Vagina (tissue), 2 donors: ENCODE measurements around the gene MRPL53. TPM values are rescaled to one million over a fixed set of nuclear protein-coding genes. Genes with fewer than 3 reads are reported as not detected.
A peak's percentile ranks its signal among the peaks of the same experiment; 100 is the strongest.

Source experiments
- DNase-seq, 2 donors: peaks; one replicate each; pipeline ENCODE4 v3.0.0-alpha.2; 2017; ENCODE audit errors: extremely low spot score in 2 of 2
- H3K27ac ChIP-seq: fragments of 200-600 bp; sonication (generic); one replicate; pipeline ENCODE4 v1.5.1; 2019
- H3K27me3 ChIP-seq: fragments of 200-600 bp; sonication (generic); one replicate; pipeline ENCODE4 v1.5.1; 2019
- H3K36me3 ChIP-seq, 2 donors: fragments of 200-600 bp; sonication (generic); one replicate each; pipeline ENCODE4 v1.5.1; 2017 to 2019
- H3K4me1 ChIP-seq: fragments of 200-600 bp; sonication (generic); one replicate; pipeline ENCODE4 v1.5.1; 2019
- H3K4me3 ChIP-seq, 2 donors: fragments of 200-600 bp; sonication (generic); 1 replicate in 1 of 2; 2 replicates in 1 of 2; pipeline ENCODE4 v1.5.1; 2016 to 2019
- H3K9me3 ChIP-seq: fragments of 200-600 bp; sonication (generic); one replicate; pipeline ENCODE4 v1.5.1; 2019
- POLR2A ChIP-seq, 2 donors: fragments of 450-650 bp; IDR thresholded peaks; one replicate each; pipeline ENCODE4 v1.6.1; 2017; ENCODE audit warnings: antibody characterized with exemption in 2 of 2, mild to moderate bottlenecking in 2 of 2, moderate library complexity in 2 of 2
- POLR2AphosphoS5 ChIP-seq, 2 donors: sonication (generic); formaldehyde crosslinking; IDR thresholded peaks; one replicate each; pipeline ENCODE4 v1.9.0; 2017; ENCODE audit warnings: antibody characterized with exemption in 2 of 2, mild to moderate bottlenecking in 2 of 2, low read depth in 1 of 2; ENCODE audit not compliant: insufficient read depth in 1 of 2
- intact Hi-C: fragments of 100-400 bp; cut with DNase I; formaldehyde crosslinking; loops from one replicate; pipeline ENCODE4 v1.15.1; 2023
- total RNA-seq: library from RNA; depleted of rRNA; stranded (reverse); fragments of >200 nt; gene quantifications from one replicate; pipeline ENCODE4 v1.2.3, GENCODE V29; 2016
- TF ChIP-seq, protein P1 (sequence below), 3 experiments: fragments of 450-650 bp in 2 of 3; fragments of 200-600 bp in 1 of 3; sonication (generic) in 1 of 3; IDR thresholded peaks; one replicate each; pipeline ENCODE4 v1.5.1; 2017 to 2019; ENCODE audit warnings: antibody characterized with exemption in 3 of 3, mild to moderate bottlenecking in 2 of 3, moderate library complexity in 2 of 3

Gene MRPL53
- total RNA-seq, 1 donor from 2014 or later: 40.3 TPM

DNA sequence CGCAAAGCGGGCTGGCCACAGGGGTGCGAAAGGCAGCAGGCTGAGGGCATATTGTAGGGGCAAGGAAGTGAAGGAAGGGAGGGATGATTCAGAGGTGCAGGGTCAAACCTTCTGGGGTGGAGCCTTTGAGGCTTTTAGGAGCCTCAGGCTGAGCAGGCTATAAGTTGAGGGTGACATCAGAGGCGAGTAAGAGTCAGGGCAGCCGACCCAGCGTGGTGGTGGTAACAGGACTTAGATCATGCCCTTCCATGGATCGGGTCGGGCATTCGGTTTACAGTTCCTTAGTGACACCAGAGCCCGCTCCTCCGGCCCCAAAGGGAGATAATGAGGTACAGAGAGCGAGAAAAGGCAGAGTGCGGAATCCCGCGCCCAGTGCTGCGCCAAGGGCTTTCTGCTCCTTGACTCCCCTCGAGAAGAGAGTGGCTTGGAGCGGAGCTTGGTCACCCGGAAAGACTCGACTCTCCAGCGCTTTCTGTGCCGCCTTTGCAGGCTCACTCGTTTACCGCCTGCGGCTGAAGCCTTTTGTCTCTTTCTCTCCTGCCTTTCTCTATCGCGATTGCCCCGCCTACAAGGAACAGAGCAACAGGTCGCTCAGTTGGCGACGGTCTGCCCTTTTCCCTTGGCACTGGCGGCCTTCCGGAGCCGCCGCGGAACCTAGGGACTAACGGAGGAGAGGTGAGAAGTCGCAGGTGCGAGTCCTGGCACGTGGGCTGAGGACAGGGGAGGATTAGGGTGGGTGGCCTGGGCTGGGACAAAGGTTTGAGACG lies 26.2 kb upstream of the MRPL53 start:
- Histone ChIP-seq H3K27me3 (peaks cover 10% of the 10 kb centered on the region), H3K4me1 (peaks cover 43% of the 10 kb centered on the region), H3K9me3 (no peaks in the 10 kb centered on the region), H3K36me3 (peaks cover 0 to 9% of the 10 kb centered on the region in 2 donors), H3K27ac (no peak overlapping the region), H3K4me3 (peak overlapping the region; percentile 21 to 40)
- TF ChIP-seq, protein P1, sequence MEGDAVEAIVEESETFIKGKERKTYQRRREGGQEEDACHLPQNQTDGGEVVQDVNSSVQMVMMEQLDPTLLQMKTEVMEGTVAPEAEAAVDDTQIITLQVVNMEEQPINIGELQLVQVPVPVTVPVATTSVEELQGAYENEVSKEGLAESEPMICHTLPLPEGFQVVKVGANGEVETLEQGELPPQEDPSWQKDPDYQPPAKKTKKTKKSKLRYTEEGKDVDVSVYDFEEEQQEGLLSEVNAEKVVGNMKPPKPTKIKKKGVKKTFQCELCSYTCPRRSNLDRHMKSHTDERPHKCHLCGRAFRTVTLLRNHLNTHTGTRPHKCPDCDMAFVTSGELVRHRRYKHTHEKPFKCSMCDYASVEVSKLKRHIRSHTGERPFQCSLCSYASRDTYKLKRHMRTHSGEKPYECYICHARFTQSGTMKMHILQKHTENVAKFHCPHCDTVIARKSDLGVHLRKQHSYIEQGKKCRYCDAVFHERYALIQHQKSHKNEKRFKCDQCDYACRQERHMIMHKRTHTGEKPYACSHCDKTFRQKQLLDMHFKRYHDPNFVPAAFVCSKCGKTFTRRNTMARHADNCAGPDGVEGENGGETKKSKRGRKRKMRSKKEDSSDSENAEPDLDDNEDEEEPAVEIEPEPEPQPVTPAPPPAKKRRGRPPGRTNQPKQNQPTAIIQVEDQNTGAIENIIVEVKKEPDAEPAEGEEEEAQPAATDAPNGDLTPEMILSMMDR (IDR thresholded peaks at IDR 0.05): no peak
- TF ChIP-seq POLR2A (IDR thresholded peaks at IDR 0.05): no peak
- no peak for DNase-seq
- intact Hi-C loops: no loop called here

DNA sequence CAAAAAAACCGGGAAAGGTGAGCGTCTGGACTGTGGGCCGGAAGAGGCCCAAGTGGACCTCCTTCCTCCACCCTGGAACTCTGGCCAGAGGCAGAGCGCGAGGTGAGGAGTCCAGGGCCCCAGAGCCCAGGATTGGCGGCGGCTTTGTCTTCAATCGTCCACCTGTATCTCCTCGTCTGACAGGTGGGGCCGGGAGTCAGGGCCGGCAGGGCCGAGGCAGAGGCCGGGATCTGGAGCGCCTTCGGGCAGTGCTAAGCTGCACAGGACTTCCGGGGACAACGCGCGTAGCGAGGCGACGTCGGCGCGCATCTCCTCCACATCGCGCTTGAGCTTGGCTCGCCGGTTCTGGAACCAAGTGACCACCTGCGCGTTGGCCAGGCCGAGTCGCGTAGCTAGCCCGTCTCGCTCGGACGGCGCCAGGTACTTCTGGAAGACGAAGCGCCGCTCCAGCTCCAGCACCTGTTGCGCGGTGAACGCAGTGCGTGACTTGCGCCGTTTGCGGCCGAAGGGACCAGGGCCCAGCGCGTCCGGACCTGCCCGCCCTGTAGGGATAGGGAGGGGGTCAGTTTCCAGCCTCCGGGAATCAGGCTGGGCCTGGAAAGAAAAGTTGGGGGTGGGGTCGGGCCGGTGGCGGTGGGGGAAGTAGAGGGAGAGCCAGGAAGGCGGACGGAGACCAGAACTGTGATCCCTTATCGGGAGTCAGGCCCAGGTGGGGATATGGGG lies 25.5 kb upstream of the MRPL53 start:
- H3K4me1 ChIP-seq: peaks cover 35% of the 10 kb centered on the region
- TF ChIP-seq POLR2A (IDR thresholded peaks at IDR 0.05) (no peak), POLR2AphosphoS5 (IDR thresholded peaks at IDR 0.05; ENCODE audit: insufficient read depth in 1 of 2, low read depth in 1 of 2) (no peak)
- TF ChIP-seq, protein P1 (IDR thresholded peaks at IDR 0.05): no peak
- peaks cover 10% of the 10 kb centered on the region for H3K27me3 ChIP-seq
- peak overlapping the region; percentile 21 to 40 for H3K4me3 ChIP-seq
- peaks cover 0 to 14% of the 10 kb centered on the region in 2 donors for H3K36me3 ChIP-seq
- no peak for DNase-seq
- no peak overlapping the region for H3K27ac ChIP-seq
- intact Hi-C loops: no loop called here
- no peaks in the 10 kb centered on the region for H3K9me3 ChIP-seq

DNA sequence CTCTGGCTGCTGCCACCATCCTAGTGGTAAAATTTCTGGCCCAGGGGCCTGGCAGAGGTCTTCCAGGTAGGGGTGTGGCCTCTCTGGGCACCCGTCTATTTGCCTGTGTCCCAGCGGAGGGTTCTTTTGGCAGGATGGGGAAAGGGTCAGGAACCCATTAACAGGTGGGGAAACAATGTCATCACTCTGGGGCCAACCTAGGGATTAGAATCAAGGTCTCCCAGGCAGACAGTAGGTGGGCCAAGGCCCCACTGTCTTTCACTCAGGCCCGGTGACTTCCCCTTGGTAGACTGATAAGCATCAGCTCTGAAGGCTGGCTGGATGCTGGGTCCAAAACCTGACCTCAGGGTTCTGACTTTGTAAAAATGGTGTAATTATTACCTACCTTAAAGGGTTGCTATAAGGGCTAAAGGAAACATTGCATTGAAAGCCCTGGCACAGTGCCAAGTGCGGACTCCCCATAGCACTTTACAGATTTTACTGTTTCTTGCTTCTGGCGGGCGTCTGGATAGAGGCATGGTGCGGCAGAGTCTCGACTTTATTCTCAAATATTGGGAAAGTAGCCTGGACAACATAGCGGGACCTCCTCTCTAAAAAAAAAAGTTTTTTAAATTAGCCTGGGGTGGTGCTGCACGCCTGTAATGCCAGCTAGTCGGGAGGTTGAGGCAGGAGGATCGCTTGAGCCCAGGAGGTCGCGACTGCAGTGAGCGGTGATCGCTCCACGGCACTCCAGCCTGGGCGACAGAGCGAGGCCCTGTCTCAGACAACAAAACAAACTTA lies 24.7 kb upstream of the MRPL53 start:
- H3K27me3 ChIP-seq: peaks cover 10% of the 10 kb centered on the region
- TF ChIP-seq POLR2A (IDR thresholded peaks at IDR 0.05) (no peak), POLR2AphosphoS5 (IDR thresholded peaks at IDR 0.05; ENCODE audit: insufficient read depth in 1 of 2, low read depth in 1 of 2) (no peak)
- TF ChIP-seq, protein P1 (IDR thresholded peaks at IDR 0.05): no peak
- intact Hi-C loops: no loop called here
- peaks cover 0 to 21% of the 10 kb centered on the region in 2 donors for H3K36me3 ChIP-seq
- no peak overlapping the region for H3K27ac ChIP-seq
- H3K4me1 ChIP-seq: peaks cover 28% of the 10 kb centered on the region
- DNase-seq: no peak
- H3K9me3 ChIP-seq: no peaks in the 10 kb centered on the region
- H3K4me3 ChIP-seq: peak overlapping the region in 1 of 2 donors; percentile 40

DNA sequence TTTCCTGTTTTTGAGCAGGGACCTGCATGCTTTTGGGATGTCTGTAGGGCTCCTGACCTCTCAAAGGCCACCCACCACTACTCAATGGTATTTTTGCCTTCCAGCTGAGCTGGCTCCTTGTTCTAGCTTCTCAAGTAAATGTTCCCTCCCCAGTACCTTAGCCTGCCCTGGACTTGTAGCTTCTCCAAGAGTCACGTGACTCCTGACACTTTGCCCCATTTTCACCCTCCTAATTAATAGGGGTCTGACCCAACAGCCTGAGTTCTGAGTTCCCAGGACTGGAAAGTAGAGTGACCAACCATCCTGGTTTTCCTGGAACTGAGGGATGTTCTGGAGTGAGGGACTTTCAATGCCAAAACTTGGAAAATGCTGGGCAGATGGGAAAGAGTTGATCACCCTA lies 23.0 kb upstream of the MRPL53 start:
- DNase-seq: no peak
- H3K4me1 ChIP-seq: peaks cover 26% of the 10 kb centered on the region
- intact Hi-C loops: no loop called here
- TF ChIP-seq, protein P1 (IDR thresholded peaks at IDR 0.05): no peak
- TF ChIP-seq POLR2A (IDR thresholded peaks at IDR 0.05) (no peak), POLR2AphosphoS5 (IDR thresholded peaks at IDR 0.05; ENCODE audit: insufficient read depth in 1 of 2, low read depth in 1 of 2) (no peak)
- peaks cover 10% of the 10 kb centered on the region for H3K27me3 ChIP-seq
- H3K4me3 ChIP-seq: no peak overlapping the region
- no peak overlapping the region for H3K27ac ChIP-seq
- H3K9me3 ChIP-seq: no peaks in the 10 kb centered on the region
- peaks cover 0 to 39% of the 10 kb centered on the region in 2 donors for H3K36me3 ChIP-seq
